HG02870 (cell line): Measurements from ENCODE around the gene PLEKHG3.
"Not testable (repeated sequence)": the region's sequence is repeated elsewhere in the genome, so short reads cannot be mapped to it uniquely, and the experiment has no call there.

Source experiments
- ATAC-seq: cut with Tn5 transposase; IDR thresholded peaks from one replicate; pipeline ENCODE4 v1.9.1; 2021; ENCODE audit warnings: mild to moderate bottlenecking, moderate library complexity; ENCODE audit not compliant: unreplicated experiment

PLEKHG3 gene

GRCh38 chr14:64704143-64704742 lies at the start of gene PLEKHG3:
PLEKHG3 (plus strand) TSS chr14:64704424; CDS start chr14:64727632, 23,208 bp downstream.
- no peak for ATAC-seq

DNA sequence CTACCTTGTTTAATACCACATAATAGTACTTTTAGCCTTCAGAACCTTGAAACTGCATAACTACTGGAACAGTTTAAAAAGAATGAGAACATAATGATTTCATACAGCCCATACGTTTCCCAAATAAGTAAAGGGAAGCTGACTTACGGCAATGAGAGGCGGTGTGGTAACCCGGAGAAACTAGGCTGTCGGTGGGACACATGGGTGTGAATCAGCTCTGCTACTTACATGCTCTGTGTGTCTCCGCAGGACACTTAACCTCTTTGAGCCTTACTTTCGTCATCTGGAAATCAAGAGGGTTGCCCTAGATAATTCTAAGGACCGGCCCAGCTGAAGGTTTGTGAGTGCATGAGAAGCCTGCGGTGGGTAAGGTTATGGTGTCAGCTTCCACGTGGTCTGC lies 49.3 kb upstream of the PLEKHG3 start:
- ATAC-seq = no peak

GRCh38 chr14:64656986-64657385 lies 47.2 kb upstream of the PLEKHG3 start:
- ATAC-seq = no peak

DNA sequence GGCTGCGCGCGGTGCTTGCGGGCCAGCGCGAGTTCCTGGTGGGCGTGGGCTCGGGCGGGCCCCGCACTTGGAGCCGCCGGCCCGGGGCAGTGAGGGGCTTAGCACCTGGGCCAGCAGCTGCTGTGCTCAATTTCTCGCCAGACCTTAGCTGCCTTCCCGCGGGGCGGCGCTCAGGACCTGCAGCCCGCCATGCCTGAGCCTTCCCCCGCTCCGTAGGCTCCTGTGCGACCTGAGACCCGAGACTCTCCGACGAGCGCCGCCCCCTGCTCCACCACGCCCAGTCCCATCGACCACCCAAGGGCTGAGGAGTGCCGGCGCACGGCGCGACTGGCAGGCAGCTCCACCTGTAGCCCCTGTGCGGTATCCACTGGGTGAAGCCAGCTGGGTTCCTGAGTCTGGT lies 46.0 kb upstream of the PLEKHG3 start:
- ATAC-seq = no peak

- not testable (repeated sequence) for ATAC-seq
Observed at GRCh38 chr14:64658700-64659264, 45.4 kb upstream of the PLEKHG3 start.

DNA sequence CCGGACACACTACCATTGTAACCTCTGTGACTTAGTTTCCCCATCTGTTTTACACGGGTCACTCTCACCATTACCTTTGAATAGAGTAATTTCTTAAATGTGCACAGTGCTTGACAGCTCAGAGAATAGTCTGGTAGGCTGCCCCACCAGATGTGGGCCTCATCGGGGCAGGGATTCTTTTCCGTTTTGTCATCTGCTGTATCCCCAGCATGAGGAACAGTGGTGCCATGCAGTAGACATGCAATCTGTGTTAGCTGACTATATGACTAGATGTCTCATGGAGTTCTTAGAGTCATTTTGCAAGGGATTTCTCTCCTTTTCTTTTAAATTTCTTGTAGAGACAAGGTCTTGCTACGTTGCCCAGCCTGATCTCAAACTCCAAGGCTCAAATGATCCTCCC lies 44.9 kb upstream of the PLEKHG3 start:
- no peak for ATAC-seq

GRCh38 chr14:64663174-64663573 lies 41.0 kb upstream of the PLEKHG3 start:
- no peak for ATAC-seq

GRCh38 chr14:64671591-64671990 lies 32.6 kb upstream of the PLEKHG3 start:
- no peak for ATAC-seq

GRCh38 chr14:64673316-64673715 lies 30.9 kb upstream of the PLEKHG3 start:
- no peak for ATAC-seq

DNA sequence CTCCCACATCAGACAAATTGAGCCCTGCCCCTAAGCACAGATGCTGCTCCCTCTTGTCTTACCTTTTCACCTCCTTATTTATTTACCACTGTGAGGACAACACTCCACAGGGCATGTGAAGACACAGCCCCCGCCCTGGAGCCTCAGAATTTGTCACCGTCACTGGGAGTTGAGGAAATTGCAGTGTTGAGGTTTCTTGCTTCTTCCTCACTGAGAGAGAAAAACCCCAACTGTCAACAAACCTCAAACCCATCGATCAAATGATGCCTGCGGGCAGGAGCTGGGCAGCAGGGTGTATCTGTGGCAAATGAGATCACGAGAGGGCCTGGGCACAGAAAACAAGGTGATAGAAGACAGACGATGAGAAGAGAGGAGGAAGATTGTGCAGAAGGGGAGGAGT lies 30.5 kb upstream of the PLEKHG3 start:
- no peak for ATAC-seq

DNA sequence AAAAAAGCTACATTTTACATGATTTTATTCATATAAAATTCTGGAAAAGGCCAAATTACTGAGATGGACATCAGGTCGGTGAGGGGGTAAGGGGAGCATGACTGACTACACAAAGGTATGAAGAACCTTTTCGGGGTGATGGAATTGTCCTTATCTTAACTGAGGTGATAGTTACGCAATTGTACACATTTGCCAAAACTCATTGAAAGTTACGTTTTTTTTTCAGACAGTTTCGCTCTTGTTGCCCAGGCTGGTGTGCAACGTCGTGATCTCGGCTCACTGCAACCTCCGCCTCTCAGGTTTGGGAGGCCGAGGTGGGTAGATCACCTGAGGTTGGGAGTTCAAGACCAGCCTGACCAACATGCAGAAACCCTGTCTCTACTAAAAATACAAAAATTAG lies 29.4 kb upstream of the PLEKHG3 start:
- ATAC-seq = no peak

- ATAC-seq = no peak
Observed at GRCh38 chr14:64675312-64675711, 28.9 kb upstream of the PLEKHG3 start.

- ATAC-seq = no peak
Observed at GRCh38 chr14:64676410-64677008, 27.7 kb upstream of the PLEKHG3 start.

- ATAC-seq = no peak
Observed at GRCh38 chr14:64680013-64680713, 24.1 kb upstream of the PLEKHG3 start.

- ATAC-seq = no peak
Observed at GRCh38 chr14:64680714-64681065, 23.5 kb upstream of the PLEKHG3 start.

DNA sequence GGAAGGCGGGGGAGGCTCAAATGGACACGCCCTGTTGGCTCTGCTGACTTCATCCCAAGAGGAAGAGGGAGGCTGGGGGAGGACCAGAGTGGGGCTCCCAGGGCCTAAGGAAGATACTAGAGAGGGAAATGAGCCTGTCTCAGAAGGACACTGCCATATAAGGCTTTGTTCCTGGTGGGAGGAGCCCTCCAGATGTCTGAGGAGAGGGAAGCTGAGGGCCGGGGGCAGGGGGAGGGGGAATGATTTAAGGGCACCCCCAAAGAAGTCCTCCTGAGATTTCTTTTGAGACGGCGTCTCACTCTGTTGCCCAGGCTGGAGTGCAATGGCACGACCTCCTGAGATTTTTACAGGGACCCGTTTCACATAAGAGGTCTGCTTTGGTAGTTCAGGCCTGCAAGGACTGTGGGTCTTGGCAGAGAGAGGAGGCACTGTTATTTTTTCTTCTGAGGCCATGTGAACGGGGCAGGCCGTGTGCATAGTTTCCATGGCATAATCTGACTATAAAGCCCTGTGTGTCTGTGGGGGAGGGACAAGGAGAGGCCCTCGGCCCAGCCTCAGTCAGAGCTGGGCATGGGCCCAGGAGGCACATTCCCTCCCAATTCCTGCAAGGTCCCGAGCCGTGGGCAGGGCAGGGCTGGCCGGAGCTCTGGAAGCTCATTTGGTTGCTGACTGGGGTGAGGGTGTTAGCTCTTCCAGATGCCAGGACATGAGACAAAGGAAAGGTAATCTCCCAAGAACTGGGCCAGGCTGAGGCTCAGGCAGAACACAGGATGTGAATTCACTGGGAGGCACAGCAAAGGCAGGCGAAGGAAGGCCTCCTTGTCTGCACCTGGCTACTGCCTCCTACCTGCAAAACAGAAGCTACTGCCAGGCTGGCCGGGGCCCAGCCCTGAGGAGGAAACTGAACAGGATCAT lies 22.2 kb upstream of the PLEKHG3 start:
- ATAC-seq = no peak

DNA sequence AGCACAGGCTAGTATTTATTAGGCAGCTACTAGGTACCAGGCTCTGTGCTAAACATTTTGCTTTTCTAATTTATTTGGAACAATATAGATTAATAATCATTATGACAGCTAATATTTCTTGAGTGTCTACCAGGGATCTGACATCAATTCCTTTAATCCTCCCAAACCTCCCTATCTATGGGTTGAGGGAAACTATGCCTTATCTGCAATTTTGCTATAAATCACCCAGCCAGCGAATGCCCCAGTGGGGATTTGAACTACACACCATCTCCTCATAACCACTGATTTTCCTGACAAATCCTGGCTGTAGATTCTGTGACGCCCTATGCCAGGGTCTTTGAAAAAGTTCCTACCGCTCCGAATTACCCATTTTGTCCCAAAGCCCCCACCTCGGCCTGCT lies 21.4 kb upstream of the PLEKHG3 start:
- no peak for ATAC-seq

GRCh38 chr14:64683264-64683663 lies 21.0 kb upstream of the PLEKHG3 start:
- ATAC-seq = no peak

DNA sequence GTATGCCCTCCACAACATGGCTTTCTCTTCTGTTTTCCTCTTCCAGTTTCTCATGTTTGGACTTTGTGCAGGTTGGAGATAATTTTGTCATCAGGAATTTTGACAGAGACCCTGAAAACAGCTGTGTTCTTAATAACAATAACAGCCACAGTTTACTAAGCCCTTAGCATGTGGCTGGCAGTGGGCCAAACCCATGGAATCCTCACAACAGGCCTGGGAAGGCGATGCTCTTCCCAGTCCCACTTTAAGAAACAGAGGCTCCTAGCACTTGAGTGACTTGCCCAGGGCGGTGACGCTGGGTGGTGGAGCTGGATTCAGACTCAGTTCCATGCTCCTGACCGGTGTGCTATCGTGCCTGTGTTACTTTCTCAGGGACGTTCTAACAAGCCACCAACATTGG lies 20.1 kb upstream of the PLEKHG3 start:
- ATAC-seq = no peak

DNA sequence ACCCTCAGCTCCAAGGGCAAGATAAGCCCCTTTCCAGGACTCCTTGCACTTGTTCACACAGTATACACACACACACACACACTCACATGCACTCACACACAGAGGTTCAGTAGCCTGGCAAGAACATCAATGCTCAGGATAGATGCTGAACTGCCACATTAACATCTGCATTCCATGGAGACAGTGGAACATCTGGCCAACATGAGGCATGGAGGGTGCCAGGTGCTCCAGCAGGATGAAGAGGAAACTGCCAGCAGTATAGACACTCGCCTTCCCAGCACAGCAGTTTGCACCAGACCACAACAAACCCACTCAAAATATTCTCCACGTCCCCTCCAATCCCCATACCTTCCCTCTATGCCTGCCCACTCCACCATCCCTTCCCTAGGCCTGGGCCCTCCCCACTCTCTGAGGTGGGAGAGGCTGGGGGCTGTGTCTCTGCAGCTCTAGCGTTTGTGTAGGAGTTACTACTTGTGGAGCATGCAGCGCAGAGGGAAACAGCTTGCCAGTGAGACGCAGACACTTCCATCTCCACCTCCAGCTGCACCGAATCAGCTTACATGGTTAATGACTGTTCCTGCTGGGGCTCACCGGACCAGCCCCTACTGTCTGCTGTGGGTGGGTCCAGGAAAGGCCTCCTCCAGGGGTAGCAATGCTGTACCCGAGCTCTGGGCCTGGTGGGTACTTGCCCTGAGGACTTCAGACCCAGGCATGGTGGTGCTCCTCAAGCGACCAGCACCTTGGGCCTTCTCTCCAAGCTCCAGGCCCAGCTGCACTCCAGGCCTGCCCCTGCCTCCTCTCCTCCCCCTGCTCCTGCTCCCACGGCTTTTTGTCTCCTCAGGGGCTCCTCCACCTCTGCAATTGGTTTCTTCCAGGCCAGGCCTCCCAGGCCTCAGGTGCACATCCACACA lies 18.6 kb upstream of the PLEKHG3 start:
- ATAC-seq = no peak
